ENCODE measurements around the gene PIM1.
"Not testable (repeated sequence)": the region's sequence is repeated elsewhere in the genome, so short reads cannot be mapped to it uniquely, and the experiment has no call there.

Gene PIM1

GRCh38 chr6:37171970-37172812 is 2.2 kb downstream of the PIM1 start:
- peak; percentile 96 for DNase-seq

GRCh38 chr6:37172912-37173492 is 3.0 kb downstream of the PIM1 start:
- DNase-seq = peak; percentile 53

- DNase-seq = peak; percentile 80
These were observed 3.7 kb downstream of the PIM1 start for GRCh38 chr6:37173493-37174195.

GRCh38 chr6:37174196-37174514 is 4.2 kb downstream of the PIM1 start:
- no peak for DNase-seq

DNA sequence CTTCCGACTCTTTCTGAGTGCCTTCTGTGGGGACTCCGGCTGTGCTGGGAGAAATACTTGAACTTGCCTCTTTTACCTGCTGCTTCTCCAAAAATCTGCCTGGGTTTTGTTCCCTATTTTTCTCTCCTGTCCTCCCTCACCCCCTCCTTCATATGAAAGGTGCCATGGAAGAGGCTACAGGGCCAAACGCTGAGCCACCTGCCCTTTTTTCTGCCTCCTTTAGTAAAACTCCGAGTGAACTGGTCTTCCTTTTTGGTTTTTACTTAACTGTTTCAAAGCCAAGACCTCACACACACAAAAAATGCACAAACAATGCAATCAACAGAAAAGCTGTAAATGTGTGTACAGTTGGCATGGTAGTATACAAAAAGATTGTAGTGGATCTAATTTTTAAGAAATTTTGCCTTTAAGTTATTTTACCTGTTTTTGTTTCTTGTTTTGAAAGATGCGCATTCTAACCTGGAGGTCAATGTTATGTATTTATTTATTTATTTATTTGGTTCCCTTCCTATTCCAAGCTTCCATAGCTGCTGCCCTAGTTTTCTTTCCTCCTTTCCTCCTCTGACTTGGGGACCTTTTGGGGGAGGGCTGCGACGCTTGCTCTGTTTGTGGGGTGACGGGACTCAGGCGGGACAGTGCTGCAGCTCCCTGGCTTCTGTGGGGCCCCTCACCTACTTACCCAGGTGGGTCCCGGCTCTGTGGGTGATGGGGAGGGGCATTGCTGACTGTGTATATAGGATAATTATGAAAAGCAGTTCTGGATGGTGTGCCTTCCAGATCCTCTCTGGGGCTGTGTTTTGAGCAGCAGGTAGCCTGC is 4.8 kb downstream of the PIM1 start:
- peak; percentile 58 for DNase-seq

GRCh38 chr6:37175332-37176267 is 5.6 kb downstream of the PIM1 start:
- peak; percentile 73 for DNase-seq

DNA sequence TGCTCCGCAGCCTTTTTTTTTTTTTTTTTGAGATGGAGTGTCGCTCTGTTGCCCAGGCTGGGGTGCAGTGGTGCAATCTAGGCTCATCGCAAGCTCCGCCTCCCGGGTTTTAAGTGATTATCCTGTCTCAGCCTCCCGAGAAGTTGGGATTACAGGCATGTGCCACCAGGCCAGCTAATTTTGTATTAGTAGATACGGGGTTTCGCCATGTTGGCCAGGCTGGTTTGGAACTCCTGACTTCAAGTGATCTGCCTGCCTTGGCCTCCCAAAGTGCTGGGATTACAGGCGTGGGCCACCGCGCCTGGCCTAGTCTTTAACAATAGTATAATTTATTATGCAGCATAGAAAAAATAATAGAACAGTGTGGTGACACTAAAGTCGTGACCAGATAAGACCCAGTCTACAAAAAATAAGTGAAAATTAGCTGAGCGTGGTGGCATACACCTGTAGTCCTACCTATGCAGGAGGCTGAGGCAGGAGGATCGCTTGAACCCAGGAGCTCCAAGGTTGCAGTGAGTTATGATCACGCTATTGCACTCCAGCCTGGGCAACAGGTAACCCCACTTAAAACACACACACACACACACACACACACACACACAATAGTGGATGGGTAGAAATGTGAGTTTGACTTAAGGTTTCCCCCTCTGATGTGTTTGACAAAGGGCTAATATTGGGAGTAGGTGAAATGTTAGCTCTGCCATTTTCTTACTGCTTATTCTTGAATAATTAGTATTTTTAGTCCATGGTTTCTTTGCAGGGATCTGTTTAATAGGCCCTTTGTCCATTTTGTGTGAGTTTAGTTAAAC is 6.5 kb downstream of the PIM1 start:
- DNase-seq = peak; percentile 83

DNA sequence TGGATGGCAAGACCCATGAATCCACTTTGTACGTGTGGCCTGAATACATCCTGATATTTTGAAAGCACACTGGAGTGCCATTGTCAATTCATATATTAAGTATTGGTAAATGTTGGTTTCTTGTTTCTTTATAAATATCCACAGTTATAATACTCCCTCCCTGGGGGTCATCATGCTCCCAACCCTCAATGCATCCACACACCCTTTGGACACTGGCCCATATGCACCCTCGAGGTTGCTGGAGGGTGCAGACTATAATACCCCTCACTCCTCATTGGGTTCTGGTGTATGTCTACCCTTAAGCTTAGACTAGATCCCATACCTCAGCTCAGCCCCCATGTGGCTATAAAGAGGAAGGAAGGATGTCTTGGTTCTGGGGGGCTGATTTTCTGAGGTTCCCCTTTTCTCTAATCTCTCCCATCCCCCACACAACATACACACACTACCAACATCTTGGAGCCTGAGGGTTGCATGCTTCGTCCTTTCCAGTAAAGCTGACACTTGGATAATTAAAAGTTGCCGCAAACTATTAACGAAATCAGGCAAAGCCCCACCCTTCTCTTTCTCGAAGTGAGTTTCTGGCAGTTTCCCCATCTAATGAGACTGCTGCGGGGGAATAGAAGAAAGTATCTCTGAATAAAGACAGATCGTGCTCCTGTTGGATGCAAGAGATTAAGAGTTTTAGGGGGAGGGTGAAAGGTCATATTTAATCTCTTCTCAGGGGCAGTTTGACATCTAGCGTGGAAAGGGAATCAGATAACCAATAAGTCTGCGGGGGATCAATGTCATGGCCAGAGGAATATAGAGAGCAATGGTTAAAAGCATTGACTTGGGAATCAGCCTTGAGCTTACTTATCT is 7.4 kb downstream of the PIM1 start:
- peak; percentile 93 for DNase-seq

GRCh38 chr6:37177935-37178517 is 8.1 kb downstream of the PIM1 start:
- peak; percentile 88 for DNase-seq

DNA sequence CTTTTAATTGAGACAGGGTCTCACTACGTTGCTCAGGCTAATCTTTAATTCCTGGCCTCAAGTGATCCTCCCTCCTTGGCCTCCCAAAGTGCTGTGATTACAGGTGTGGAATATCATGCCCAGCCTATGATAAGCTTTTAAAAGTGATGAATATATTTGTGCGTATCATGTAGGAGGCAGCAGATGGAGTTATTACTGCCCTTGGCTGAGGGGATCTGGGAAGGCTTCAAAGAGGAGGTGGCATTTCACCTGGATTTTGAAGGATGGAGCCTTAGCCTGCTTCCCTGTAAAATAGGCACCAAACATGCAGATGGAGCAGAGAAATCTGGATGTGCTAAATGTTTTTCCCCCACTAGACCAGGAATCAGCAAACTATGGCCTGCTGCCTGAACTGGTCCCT is 10.1 kb downstream of the PIM1 start:
- DNase-seq = no peak

DNA sequence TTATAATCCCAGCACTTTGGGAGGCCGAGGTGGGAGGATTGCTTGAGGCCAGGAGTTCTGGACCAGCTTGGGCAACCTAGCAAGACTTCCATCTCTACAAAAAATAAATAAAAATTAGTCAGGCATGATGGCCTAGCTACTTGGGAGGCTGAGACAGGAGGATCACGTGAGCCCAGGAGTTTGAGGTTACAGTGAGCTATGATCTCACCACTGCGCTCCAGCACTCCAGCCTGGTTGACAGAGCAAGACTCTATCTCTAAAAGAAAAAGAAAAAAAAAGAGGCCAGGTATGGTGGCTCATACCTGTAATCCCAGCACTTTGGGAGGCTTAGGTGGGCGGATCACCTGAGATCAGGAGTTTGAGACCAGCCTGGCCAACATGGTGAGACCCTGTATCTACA is 10.7 kb downstream of the PIM1 start:
- not testable (repeated sequence) for DNase-seq

DNA sequence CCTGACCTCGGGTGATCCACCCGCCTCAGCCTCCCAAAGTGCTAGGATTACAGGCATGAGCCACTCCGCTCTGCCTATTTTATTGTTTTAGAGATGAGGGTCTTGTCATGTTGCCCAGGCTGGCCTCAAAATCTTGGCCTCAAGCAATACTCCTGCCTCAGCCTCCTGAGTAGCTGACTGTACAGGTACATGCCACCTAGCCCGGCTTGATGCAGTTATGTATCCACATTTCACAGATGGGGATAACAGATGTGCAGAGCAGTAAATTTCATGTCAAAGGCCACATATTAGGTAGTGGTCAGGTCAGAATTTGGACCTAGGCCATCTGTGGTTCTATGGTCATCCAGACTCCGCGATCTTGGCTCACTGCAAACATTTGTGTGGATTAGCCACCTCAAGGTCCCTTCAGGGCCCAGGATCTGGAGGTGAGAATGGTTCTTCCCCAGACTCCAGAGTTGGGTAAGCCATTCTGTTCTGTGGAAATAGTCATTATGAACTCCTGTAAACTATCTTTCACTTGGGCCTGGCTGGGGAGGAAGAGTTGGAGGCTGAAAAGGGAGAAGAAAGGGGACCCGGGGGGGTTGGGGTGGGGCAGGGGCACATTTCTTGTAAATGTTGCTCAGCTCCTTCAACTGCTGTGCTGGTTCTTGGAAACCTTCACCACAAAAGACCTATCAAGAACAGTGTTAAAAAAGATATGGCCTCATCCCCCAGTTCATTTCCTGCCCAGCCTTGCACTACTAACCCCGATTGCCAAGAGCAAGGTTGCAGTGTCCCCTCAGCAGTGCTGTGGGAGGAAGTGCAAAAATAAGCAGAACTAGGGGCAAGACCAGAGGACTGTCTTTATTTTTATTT is 13.0 kb downstream of the PIM1 start:
- peak; percentile 99 for DNase-seq

DNA sequence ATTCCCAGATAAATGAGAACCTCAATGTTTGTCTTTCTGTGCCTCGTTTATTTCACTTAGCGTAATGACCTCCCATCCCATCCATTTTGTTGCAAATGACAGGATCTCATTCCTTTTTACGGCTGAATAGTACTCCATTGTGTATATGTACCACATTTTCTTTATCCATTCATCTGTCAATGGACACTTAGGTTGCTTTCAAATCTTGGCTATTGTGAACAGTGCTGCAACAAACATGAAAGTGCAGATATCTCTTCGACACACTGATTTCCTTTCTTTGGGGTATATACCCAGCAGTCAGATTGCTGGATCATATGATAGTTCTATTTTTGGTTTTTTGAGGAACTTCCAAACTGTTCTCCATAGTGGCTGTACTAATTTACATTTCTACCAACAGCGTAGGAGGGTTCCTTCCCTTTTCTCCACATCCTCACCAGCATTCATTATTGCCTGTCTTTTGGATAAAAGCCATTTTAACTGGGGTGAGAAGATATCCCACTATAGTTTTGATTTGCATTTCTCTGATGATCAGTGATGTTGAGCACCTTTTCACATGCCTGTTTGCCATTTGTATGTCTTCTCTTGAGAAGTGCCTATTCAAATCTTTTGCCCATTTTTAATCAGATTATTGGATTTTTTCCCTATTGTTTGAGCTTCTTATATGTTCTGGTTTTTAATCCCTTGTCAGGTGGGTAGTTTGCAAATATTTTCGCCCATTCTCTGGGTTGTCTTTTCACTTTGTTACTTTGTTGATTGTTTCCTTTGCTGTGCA is 16.2 kb downstream of the PIM1 start:
- peak; percentile 29 for DNase-seq

DNA sequence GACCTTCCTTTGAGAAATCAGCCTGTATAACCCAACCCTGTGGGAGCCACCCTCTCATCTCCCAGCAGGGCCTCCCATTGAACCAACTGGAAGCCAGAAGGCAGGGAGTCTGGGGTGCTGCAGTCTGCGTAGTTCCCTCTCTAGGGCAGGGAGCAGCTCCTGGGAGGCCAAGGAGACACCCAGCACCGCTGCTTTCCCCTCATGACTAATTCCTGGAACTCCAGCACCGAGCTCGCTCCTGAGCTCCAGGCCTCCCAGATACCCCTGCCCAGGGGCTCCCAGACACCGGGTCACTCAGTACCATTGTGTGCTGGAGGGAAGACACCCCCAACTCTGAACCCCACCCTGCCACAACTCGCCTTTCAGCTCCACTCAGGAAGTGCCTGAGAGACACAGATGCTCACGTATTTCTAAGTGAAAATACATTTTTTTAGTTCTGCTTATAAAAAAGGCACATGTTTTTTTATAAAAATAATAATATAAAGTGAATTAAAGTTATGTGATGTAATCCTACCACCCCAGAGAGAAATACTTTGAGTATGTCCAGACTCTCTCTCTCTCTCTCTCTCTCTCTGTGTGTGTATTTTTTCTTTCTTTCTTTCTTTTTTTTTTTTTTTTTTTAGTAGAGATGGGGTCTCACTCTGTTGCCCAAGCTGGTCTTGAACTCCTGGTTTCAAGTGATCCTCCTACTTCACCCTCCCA is 17.5 kb downstream of the PIM1 start:
- peak; percentile 85 for DNase-seq

DNA sequence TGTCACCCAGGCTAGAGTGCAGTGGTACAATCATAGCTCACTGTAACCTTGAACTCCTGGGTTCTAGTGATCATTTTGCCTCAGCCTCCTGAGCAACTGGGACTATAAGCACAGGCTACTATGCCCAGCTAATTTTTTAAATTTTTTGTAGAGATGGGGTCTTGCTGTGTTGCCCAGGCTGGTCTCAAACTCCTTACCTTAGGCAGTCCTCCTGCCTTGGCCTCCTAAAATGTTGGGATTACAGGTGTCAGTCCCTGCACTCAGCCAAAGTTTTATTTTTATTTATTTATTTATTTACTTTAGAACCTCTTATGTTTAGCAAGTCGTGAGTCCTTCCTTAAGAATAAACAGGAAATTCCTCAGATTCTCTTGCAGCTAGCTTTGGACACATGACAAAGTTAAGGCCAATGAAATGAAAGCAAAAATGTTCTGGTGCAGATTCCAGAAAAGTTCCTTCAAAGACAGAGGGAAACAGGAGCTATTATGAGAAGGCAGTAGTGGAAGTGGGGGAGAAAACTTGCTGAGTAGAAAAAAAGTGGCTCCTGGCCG is 19.1 kb downstream of the PIM1 start:
- peak; percentile 37 for DNase-seq

DNA sequence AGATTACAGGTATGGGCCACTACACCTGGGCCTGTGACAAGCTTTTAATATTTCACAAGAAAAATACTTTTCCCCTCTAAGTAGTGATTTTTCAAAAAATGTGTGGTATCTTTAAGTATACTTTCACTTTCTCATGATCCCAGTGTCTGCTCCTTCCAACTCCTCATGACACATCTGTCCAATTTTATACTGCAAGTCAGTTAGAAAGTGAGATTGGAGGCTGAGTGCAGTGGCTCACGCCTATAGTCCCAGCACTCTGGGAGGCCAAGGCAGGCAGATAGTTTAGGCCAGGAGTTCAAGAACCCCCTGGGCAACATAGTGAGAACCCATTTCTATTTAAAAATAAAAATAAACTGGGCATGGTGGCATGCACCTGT is 20.2 kb downstream of the PIM1 start:
- DNase-seq = peak; percentile 50

GRCh38 chr6:37192666-37193065 is 22.7 kb downstream of the PIM1 start:
- peak; percentile 27 for DNase-seq
